ENCODE measurements around the gene RTEL1. TPM values are rescaled to one million over a fixed set of nuclear protein-coding genes. Genes with fewer than 3 reads are reported as not detected.

RTEL1 gene
- total RNA-seq, 4 donors from 2014 or later: 11.6 to 32.8 (median 22.9) TPM

DNA sequence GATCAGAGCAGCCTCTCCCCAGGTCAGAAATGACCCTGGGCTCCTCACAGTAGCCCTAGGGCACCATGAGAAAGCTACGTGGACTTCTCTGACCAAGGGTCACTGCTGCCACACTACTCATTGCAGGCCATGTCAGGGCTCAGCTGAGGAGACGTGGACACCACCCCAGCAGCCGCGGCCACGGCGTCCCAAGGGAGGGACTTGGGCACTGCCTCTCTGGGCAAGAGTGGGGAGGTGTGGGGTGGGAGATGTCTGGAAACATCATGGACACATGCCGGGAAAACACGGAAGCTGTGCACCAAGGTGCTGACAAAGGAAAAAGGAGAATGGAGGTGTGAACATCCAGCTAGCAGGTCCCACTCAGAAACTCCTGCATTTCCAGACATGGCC lies 40.2 kb upstream of the RTEL1 start:
- TF ChIP-seq, protein P1, sequence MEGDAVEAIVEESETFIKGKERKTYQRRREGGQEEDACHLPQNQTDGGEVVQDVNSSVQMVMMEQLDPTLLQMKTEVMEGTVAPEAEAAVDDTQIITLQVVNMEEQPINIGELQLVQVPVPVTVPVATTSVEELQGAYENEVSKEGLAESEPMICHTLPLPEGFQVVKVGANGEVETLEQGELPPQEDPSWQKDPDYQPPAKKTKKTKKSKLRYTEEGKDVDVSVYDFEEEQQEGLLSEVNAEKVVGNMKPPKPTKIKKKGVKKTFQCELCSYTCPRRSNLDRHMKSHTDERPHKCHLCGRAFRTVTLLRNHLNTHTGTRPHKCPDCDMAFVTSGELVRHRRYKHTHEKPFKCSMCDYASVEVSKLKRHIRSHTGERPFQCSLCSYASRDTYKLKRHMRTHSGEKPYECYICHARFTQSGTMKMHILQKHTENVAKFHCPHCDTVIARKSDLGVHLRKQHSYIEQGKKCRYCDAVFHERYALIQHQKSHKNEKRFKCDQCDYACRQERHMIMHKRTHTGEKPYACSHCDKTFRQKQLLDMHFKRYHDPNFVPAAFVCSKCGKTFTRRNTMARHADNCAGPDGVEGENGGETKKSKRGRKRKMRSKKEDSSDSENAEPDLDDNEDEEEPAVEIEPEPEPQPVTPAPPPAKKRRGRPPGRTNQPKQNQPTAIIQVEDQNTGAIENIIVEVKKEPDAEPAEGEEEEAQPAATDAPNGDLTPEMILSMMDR (IDR thresholded peaks at IDR 0.05; ENCODE audit: low read depth): no peak

DNA sequence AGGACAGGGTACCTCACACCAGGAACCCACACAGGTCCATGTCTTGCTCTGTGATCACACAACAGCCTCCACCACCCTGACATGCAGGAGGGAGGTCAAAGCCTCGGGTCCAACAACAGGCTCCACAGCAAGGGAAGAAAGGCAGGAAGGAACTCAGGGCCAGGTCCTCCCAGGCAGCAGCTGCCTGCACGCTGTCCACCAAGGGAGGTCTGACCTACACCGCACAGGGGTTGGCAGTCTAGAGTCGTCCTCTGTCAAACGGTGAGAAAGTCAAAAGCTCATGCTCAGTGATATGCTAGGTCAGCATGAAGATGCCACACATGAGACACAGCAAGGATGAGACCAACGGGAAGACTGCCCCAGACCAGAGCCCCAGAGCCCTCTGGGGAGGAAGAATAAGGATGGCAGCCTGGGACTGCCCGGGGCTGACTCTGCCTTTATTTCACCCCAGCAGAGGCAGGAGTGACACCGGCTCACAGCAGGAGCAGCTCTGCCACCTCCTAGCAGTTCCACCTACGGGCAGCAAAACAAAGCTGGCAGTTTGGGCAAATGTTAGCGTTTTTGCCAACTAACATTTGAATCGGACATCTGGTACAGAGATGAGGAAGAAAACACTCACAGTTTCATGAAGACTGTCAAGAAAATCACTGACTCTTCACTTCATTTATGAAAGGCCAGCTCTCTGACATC lies 39.7 kb upstream of the RTEL1 start:
- TF ChIP-seq, protein P1 (IDR thresholded peaks at IDR 0.05; ENCODE audit: low read depth): no peak

DNA sequence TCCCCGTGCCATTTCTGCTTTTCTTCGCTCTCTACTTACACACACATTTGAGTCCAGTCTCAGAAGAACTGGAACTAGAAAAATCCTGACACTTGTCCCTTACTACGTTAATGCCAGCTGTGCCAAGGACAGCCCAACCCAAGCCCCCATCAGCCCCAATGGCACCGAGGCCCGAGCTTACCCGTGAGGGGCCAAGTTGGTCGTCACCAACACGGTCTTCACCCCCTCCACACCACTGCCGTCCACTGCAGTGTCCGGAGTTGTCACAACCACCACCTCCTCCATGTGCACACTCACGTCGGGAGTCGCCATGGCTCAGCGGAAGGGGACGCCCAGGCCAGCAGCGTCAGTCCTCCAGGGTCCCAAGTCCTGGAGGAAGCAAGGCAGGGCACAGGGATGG lies 39.0 kb upstream of the RTEL1 start:
- TF ChIP-seq, protein P1 (IDR thresholded peaks at IDR 0.05; ENCODE audit: low read depth): no peak

DNA sequence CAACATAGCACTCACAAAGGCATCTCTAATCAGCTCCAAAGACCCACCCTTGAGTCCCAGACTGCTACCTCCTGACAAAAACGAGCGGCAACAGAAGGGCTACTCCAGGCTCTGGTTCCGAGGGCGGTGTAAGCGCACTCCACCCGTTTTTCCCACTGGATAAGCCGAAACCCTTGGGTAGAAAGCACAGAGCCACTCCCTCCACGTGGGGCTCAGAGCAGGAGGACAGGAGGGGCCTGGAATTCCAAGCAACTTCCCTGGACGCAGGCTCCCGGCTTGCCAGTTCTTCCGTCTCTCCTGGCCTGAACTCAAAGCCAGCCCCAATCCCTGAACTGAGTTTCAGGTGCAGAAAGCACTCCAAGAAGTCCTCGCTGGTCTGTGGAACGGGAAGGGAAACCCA lies 38.6 kb upstream of the RTEL1 start:
- TF ChIP-seq, protein P1 (IDR thresholded peaks at IDR 0.05; ENCODE audit: low read depth): no peak

DNA sequence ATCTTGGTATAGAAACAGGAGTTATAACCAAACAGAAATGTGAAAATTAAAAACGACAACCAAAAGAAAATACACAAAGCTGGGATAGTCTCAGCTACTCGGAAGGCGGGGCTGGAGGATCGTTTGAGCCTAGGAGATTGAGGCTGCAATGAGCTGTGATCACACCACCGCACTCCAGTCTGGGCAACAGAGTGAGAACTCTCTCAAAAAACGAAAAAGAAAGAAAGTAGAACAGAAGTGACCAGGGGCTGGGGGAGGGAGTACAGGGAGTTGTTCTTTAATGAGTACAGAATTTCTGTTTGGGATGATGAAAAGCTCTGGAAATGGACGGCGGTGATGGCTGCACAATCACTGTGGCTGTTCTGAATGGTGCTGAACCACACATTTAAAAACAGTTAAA lies 37.1 kb upstream of the RTEL1 start:
- TF ChIP-seq, protein P1 (IDR thresholded peaks at IDR 0.05; ENCODE audit: low read depth): no peak

DNA sequence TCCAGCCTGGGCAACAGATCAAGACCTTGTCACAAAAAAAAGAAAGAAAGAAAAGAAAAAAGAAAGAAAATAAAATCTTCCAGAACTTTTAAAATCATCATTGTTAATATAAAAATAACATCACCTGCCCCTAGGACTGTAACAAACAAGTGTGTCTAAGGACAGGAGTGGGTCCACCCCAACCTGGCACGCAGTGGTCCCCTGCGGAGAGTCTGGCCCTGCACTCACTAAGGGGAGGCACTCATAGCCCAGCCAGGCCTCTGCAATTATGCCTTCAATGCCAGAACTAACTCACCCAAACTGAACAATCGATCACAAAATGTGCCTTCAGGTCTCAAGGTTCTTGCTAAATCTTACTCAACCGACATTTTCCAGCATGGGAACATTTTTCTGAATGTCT lies 36.0 kb upstream of the RTEL1 start:
- TF ChIP-seq, protein P1 (IDR thresholded peaks at IDR 0.05; ENCODE audit: low read depth): no peak

DNA sequence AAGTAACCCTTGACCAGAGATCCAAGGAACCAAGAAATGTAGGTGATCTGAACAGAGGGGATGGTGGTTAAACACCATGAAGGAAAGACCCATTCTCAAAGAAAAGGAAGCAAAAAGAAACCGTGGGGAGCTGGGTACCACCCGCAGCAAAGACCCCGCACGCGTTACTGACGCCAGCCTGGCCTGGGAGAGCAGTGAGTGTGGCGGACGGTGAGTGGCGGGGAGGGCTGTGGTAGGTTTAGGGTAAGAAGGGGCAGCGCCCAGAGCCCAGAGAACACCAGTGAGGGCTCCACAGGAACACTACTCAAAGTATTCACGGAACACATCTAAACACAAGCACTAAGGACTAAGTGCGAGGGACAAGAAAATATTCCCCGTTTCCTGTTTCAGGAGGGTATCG lies 35.4 kb upstream of the RTEL1 start:
- TF ChIP-seq, protein P1 (IDR thresholded peaks at IDR 0.05; ENCODE audit: low read depth): no peak
